ENCODE measurements around the gene LDLRAD4.

Gene LDLRAD4

DNA sequence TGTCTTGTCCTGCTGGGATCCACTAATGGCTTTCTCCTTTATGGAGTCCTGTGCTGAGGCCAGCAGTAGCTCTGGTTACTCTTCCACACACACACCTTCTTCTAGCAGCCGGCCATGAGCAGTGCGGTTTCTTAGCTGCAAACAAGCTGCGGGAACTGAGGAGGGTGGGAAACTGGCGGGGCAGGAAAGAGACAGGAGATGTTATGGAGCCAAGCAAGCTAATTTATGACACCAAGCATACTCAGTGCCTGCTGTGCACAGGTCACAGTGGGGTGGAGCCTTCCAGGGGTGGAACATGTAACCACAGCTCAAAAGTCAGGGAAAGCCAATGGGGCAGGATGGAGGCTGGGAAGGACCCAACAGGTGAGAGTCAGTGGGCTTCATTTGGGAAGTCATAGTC lies 327.0 kb downstream of the LDLRAD4 start:
- DNase-seq, result no peak

DNA sequence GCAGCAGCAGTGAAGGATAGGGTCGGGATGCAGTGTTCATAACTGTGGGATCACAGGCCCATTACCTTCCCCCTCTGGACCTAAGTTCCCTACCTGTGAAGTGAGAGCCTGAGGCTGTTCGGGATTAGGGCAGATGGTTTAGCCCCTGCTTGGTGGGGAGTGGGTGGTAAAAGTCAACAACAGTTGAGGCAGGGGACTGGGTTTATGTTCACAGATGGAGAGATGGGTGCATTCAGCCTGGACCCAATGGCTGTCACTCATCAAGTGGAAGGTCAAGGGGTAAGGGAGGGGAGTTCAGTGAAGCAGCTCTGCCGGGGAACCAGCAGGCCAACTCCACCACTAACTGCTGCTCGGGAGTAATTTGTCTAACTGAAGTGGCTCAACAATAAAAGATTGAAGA lies 327.4 kb downstream of the LDLRAD4 start:
- DNase-seq, result no peak

DNA sequence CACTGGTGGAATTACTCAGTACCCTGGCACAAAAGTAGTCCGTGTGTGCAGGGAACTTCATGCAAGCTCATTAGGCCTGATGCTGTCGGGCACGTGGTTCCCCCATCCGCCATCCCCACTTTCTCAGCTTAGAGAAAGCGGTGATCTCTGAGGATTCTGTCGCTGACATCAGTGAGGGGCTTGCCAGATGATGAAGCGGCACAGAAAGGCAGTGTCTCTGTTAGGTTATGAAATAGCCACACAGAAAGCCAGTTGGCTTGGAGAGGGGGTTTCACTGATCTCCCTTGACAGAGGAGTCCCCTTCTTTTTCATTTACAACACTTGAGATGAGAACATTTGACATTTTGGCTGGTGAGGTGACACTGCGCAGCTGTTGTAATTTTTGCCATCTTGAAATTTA lies 328.1 kb downstream of the LDLRAD4 start:
- DNase-seq, result no peak

DNA sequence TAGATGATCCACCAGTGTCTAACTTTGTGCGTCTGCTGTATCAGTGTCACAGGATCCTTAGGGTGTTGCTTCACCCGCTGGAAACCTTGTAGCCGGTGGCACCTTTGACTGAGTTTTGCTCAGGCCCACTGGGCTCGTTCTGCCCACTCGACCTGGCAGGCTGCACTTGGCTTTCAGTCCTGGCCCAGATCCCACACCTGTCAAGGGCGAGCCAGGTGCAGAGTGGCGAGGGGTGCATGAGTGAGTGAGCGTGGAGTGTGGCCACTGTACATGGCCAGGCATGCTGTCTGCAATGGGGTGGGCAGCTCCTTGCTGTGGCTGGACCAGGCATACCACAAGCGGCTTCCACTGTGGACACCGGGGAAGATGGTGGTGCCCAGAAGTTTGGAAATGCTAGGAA lies 328.8 kb downstream of the LDLRAD4 start:
- DNase-seq, result no peak

DNA sequence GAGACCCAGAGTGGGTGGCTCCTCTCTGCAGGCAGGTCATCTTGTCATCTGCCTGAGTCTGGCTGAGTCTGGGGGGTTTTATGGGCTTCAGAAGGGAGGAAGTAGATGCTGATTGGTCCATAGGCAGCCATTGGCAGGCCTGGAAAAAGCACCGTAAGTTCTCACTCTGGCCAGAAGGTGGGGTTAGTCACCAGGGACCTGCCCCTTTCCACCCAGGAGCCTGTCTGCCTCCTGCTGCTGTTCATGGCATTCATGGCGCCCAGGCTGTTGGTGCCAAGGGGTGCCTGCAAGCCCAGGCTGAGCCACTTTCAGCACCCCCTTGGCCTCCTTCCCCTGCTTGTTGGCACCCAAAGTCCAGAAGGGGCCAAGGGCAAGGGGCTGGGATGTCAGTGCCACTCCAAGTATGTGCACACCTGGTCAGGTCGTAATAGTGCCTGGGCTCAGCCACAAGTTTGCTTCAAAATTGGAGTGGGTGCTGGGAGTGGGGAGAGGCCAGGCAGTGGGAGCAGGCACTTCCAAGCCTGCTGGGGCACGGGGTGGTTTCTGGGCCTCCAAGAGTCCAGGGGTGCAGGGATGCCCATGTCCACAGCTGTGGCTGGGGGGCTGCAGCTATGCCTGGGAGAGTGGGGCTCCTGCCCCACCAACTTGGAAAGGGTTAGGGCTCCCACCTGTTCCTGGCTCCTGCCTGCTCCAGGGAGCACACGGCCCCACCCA lies 329.7 kb downstream of the LDLRAD4 start:
- no peak for DNase-seq

DNA sequence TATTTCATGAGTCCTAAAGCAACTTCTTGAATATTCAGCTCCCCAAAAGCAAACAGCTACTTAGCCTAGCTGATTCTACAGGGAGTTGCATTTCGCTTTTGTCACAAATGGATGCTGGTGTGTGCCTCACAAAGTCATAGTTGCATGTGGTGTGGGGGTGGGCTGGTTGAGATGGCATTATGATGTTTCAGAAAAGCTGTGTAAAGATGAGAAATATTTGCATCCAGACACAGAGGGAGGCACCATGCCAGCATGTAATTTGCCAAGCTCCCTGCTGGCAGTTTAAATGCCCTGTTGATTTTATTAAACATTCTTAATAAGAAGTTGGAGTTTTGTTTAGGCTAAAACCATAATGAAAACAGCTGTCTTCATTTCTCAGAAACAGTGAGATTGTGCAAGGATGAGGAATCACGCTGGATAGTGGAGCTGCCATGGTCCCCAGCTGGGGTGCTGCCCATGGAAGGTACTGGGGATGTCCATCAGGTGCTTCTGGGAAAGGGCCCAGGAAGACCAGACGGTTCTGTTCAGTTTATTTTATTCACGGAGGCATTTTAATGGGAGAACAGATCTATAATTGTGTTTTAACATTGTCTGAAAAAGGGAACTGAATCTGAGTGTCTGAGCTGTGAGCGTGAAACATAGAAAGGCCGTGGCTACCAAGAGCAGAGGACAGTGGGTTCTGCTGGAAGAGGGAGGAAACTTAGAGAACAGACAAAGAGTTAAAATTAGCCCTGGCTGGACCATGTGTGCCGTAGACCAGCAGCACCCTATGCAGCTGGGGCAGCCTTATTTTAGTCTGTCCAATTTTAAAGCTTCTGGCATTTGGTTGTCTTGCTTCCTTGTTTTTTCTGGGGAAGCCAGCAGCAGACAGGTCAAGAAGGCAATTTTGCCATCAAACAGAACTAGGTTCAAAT lies 330.7 kb downstream of the LDLRAD4 start:
- no peak for DNase-seq

DNA sequence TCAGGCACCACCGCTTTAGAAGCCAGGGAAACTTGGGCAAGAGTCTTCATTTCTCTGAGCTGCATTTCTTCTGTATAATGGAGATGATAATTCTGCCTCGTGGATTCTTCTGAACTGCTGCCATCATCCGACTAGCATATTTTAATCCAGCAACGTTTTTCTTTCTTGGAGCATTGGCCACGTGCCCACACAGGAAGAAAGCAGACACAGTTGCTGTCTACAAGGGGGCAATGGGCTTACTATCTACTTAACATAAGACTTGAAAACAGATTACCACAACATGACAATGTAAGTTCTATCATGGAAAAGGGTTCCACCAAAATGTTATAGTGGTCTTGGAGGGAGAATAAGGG lies 331.3 kb downstream of the LDLRAD4 start:
- DNase-seq, result no peak

DNA sequence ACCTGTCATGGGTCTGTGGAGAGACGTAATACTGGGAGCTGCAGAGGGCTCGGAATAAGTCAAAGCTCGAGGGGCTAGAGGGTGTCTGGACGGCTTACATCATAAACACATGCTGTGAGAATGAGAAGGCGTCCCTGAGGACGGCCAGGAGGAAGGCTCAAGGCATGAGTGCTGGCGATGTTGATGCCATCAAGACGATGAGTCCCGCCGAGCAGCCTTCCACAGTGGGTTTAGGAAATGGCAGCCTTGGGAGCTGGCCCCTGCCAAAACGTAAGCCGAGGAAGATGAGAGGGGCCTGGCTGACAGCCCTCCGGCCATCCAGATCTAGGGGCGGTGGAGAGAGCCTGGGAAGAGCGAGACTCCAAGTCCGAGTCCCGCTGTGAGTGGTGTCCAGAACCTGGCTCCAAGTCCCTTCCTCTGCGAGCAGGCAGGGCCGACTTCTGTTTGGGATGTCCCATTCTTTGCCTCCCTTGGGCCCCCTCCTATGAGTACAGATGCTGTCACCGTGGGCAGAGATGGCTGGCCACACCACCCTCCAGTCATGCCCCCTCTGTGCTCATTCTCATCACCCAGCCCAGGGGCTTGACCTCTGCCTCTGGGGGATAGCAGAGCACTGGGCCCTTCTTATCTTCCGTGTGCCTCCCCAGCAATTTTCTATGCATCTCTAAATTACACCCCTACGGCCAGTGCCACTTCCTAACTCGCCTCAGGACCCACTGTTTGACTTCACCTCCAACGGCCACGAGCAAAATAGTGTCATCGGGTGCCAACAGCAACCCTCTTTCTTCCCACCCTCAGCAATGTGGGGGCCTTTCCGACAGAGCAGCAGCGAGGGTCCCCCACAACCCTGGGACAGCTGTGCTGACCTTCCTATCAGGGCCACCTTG lies 332.1 kb downstream of the LDLRAD4 start:
- DNase-seq, result no peak

DNA sequence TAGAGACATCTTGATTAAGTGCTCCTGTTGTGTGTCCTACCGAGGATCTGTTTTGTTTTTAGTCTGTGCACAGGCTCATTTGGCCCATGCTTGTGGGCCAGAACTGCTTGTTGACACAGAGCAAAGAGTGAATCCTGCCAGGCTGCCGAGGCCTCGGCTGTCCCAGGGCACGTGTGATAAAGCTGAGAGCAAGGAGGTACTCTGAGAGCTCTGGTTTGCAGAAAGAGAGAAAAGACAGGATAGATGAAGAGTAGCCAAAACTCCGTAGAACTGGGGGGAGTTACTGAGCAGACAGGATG lies 332.7 kb downstream of the LDLRAD4 start:
- no peak for DNase-seq

DNA sequence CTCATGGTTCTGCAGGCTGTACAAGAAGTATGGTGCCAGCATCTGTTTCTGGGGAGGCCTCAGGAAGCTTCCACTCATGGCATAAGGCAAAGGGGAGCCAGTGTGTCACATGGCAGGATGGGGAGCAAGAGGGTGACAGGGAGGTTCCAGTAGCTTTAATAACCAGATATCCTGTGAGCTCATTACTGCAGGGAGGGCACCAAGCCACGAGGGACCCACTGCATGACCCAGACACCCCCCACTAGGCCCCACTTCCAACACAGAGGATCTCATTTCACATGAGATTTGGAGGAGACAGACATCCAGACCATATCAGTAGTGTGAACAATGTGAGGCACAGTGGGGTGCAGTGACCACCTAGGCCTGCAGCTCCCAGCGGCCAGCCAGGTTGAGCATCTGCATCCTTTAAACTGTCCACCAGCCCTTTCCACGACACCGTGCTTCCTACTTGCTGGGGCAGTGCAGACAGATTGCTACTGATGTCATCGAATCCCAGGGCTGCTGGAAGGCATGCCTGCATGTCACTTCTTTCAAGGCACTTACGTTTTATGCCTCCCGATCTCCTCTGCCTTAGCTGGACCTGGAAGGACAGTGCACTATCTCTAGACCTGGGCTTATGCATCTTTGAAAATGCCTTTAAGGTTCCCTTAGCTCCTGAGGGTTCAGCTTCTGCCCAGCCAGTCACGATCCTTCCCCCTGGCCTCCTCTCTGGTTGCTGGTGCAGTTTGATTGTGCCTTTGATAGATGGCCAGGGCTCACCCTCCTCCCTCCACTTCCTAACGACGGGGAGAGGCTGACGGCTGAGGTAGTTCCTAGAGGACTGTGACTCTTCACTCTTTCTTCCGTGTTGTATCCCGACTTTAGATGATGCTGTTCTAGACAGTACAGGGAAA lies 333.5 kb downstream of the LDLRAD4 start:
- no peak for DNase-seq

DNA sequence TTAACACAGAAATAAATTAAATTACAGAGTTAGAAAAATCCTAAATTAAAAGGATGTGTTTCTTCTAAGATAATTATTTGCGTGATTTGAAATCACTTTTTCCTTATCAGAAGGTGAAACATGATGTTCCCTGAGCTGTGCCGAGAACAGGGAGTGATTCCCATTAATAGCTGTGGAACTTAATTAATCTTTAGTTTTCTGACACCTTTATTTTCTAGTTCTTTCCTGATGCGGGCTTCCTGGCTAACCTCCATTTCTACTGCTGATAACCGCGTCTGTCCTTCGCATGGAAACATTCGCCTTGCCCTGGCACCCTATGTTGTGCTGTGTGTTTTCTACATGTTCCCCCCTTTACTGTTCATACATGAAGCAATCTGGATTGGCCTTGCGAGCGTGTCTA lies 334.9 kb downstream of the LDLRAD4 start:
- no peak for DNase-seq

DNA sequence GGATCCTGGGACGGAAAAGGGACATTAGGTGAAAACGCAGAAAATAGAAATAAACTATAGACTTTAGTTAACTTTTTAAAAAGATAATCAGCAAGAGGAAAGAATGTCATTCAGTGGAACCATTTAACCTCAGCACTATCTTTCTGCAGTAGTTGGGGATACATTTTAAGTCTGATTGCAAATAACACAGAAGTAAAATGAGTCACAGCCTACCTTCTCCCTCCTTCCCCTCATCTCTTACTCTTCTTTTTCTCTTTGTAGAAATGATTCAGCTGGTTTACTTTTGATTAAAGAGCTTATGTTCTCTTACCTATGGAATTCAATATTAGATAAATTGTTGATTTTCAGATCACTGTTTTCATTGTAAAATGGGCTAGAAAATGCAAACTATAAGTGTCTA lies 336.6 kb downstream of the LDLRAD4 start:
- DNase-seq, result no peak

DNA sequence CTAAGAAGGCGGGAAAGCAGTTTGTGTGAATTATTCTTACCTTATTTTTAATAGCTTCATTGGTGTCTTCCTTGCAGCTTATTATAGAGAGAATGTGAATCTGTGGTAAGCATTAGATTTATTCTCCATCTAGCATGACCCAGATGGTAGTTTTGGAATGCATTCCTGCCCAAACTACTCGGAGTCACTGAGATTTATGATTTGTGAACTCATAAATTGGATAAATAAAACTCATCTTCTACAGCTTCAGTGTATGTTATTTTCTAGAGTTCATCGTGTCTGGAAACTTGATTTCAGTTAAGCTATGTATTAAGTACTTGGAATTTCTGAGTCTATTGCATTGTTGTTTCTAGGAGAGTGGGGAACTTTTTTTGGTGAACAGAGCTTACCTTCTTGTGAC lies 337.3 kb downstream of the LDLRAD4 start:
- no peak for DNase-seq

DNA sequence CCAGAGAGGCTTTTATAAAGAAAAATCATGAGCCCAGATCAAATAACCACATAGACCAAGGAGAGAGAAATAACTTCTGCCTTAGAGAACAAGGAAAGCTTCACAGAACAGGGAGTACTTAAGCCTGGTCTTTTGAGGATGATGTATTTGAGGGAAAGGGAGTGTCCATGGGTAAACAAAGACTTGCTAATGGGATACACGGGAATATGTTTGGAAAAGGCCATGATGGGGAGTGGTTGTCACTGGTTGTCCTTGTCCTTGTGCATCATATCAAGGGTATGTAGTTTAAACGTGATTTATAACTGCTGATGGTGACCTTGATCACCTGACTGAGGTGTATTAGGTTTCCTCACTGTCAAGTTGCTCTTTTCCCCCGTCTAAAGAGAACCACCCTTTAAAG lies 337.9 kb downstream of the LDLRAD4 start:
- no peak for DNase-seq

DNA sequence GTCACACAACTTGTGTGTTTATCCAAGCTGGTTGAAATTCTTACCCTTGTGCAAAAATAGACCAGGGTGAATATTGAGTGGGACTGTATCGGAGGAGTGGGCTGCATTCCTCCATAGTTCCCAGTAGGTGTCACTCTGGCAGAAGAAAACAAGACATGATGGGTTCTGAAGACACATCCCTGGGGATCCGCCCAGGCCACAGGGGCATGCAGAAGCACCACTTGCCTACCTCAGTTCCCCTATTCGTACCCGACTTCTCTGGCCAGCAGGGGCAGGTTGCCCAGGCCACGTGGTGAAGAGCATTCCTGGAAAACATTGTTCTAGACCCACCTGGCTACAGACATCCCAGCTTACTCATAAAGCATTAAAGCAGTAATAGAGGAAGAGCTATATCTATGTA lies 339.6 kb downstream of the LDLRAD4 start:
- peak; percentile 27 for DNase-seq

DNA sequence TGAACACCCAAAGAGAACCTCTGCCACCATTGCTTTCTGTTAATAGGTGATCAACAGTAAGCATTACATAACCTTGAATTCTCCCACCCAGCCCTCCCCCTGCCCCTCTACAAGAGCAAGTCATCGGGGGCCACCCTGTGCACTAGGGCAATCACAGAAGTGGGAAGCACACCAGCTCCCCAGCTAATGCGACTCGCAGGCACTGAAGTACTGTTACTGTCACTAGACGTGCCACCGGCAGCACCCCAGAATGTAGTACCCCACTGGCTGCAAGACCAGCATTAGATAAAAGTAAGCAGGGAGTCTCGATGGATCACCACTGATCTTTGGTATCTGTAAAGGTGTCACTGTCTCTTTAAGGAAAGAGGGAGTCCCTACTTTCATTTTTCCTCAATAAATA lies 340.2 kb downstream of the LDLRAD4 start:
- no peak for DNase-seq

DNA sequence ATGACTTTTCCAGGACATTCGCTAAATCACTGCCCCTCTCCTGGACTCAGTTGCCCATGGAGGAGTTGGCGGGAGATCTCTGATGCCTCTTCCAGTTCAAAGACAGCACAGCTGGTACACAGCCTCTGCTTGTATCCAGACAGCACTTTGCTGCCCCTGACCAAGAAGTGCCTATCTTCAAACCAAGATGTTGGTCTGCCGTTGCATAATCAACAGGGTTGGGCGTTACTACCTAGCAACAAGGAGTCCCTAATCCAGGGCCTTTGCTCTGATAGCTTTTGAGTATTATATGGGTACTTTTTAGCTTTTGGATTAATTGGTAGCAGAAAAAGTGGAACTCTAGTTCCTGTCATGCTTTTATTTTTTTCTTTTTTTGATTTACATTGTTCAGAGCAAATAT lies 341.2 kb downstream of the LDLRAD4 start:
- no peak for DNase-seq

DNA sequence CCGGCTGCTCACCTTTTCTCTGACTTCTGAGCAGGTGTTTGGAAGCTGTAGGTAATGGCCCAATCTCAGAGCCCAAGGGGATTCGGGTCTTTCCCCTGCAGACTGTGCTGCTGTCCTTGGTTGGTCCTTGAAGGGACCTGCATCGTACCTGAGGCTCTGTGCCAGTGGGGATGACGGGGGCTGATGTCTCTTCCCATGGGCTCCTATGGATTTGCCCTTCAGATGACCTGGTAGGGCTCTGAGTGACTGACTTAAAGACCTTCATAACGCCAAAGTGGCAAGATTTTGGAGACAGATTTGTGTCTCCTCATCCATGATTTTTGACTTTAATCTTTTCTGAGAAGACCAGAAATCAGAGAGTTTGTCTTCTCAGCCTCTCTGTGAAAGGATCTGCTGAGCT lies 341.7 kb downstream of the LDLRAD4 start:
- no peak for DNase-seq

DNA sequence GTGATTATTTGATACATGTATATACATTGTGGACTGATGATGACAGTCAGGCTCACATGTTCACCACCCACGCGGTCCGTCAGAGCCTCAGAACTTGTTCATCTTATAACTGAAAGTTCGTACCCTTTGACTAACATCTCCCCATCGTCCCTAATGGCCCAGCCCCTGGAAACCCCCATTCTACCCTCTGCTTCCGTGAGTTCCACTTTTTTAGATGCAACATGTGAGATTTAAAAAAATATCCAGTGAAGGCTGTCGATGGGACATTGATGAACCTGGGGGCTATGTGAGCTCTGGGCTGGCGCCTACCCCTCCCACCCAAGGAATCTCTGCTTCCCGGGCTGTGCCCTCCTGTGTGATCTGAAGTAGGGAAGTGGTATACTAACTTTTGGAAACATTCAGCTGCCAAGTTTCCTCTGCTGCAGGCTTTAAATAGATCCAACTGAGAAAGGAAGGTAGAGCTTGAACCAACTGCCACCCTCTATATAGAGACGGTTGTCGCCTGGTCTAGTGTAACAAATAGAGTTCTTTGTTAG lies 344.0 kb downstream of the LDLRAD4 start:
- DNase-seq, result no peak

DNA sequence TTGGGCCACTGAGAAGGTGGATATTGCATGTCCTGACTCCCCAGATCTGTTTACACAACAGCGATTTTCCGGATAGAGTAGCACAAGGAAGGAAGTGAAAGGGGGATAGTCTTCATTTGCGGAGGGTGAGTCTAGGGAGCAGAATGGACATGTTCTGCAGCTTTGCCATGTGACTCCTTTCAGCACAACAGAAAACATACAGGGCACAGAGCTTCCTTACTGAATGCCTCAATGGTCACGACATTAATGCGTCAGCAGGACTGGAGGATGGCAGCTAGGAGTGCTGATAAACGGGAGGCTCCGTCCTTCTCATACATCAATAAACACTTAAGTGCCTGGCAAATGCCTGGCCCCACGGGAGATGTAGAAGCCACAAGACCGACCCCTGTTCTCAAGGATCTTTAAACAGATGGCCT lies 344.8 kb downstream of the LDLRAD4 start:
- DNase-seq, result no peak

DNA sequence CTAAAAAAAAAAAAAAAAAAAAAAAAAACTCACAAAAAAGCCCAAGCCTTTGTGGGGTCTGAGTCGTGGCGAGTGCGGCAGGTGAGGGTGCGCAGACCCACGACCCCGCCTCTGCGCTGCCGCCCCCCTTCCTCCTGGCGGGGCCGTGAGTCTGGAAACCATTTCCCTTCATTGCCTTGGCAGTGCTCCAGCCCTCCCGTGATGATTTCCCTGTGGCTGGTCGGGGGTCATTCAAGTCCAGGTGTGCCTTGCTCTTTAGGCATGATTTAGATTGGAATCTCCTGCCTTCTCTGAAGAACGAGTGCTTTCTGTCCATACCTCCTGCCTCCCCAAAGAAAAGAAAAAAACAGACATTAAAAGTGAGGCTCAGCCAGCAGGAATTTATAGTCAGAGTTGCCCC lies 346.0 kb downstream of the LDLRAD4 start:
- DNase-seq, result peak; percentile 19

DNA sequence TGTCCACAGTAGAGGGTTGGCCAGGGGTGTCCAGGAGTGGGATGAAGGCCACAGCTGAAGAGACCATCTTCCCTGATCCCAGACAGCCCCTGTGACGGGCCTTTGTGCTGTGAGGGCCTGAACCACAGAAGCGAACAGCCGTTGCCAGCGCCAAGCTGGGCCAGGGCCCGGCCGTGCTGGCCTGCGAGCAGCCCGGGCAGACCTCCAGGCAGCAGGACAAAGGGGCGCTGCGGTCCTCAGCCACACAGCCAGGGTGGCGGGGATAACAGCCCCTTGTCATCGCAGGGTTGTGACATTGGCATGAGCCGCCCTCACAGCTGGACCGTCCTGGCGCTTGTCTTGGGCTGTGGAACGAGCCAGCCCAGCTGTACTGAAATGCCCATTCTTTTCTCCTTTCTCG lies 346.7 kb downstream of the LDLRAD4 start:
- DNase-seq, result no peak

All from NCI-H2227 treated with DMSO at 0.1 percent for 48 hours (cell line).